ENCODE measurements around the gene DEFB132. TPM values are rescaled to one million over a fixed set of nuclear protein-coding genes. Genes with fewer than 3 reads are reported as not detected.

DEFB132 gene
- total and polyA plus RNA-seq, 2 of the 13 experiments (the other 11 are each of a cell fraction or from before 2014, with no cell fraction given): not detected

GRCh38 chr20:266596-267562 lies 9.4 kb downstream of the DEFB132 start (continued):
- TF ChIP-seq CSRNP2 (CRISPR knock-in tag; conservative IDR thresholded peaks at IDR 0.05; ENCODE audit: low read depth): 0 out of 2 replicates have a peak, but pooled peaks have one; percentile 48
- no peak for TF ChIP-seq ZNF850 (CRISPR knock-in tag; conservative IDR thresholded peaks at IDR 0.05)
- TF ChIP-seq NCOA5 (CRISPR knock-in tag; IDR thresholded peaks at IDR 0.05): 0 out of 2 replicates have a peak, but pooled peaks have one; percentile 80
- peak; percentile 80 for TF ChIP-seq ZSCAN22 (CRISPR knock-in tag; IDR thresholded peaks at IDR 0.05)
- peak; percentile 82; the same call in 1 of the 2 replicates for TF ChIP-seq IRF9 (CRISPR knock-in tag; IDR thresholded peaks at IDR 0.05; ENCODE audit: borderline replicate concordance)
- TF ChIP-seq MXI1 (IDR thresholded peaks at IDR 0.05; ENCODE audit: borderline replicate concordance, low read depth, low read length): peak; percentile 78; the same call in 2 of the 3 replicates
- TF ChIP-seq ZNF124 (CRISPR knock-in tag; IDR thresholded peaks at IDR 0.05): peak; percentile 97
- TF ChIP-seq DNMT3B (CRISPR knock-in tag; conservative IDR thresholded peaks at IDR 0.05): peak; percentile 90
- TF ChIP-seq ZKSCAN1 (IDR thresholded peaks at IDR 0.05; ENCODE audit: low read length): peak; percentile 72; the same call in 1 of the 2 replicates
- peak; percentile 95; the same call in 1 of the 2 replicates for TF ChIP-seq ZNF605 (CRISPR knock-in tag; IDR thresholded peaks at IDR 0.05)
- TF ChIP-seq GMEB1 (CRISPR knock-in tag; IDR thresholded peaks at IDR 0.05; ENCODE audit: borderline replicate concordance): peak; percentile 77; the same call in 1 of the 2 replicates
- peak; percentile 92 for TF ChIP-seq ZMYM4 (CRISPR knock-in tag; IDR thresholded peaks at IDR 0.05)
- TF ChIP-seq ZNF614 (CRISPR knock-in tag; IDR thresholded peaks at IDR 0.05; ENCODE audit: borderline replicate concordance): peak; percentile 74; the same call in 1 of the 2 replicates
- TF ChIP-seq ARNT2 (CRISPR knock-in tag; IDR thresholded peaks at IDR 0.05; ENCODE audit: low read depth): peak; percentile 97
- peak; percentile 89 for TF ChIP-seq LBX2 (CRISPR knock-in tag; IDR thresholded peaks at IDR 0.05; ENCODE audit: borderline replicate concordance)
- TF ChIP-seq SSRP1 (CRISPR knock-in tag; IDR thresholded peaks at IDR 0.05): peak; percentile 81
- peak; percentile 75; the same call in 1 of the 2 replicates for TF ChIP-seq ZSCAN9 (CRISPR knock-in tag; IDR thresholded peaks at IDR 0.05; ENCODE audit: borderline replicate concordance)
- no peak for TF ChIP-seq ARNT (IDR thresholded peaks at IDR 0.05)
- peak; percentile 97 for TF ChIP-seq KLF11 (CRISPR knock-in tag; IDR thresholded peaks at IDR 0.05)
- no peak for TF ChIP-seq ELF4 (CRISPR knock-in tag; IDR thresholded peaks at IDR 0.05; ENCODE audit: borderline replicate concordance)
- TF ChIP-seq ZFY (CRISPR knock-in tag; IDR thresholded peaks at IDR 0.05): peak; percentile 89
- no peak for TF ChIP-seq CCAR2 (optimal IDR thresholded peaks at IDR 0.05; ENCODE audit: low read depth, low read length)
- peak; percentile 91 for TF ChIP-seq GZF1 (CRISPR knock-in tag; IDR thresholded peaks at IDR 0.05)
- TF ChIP-seq ZNF552 (CRISPR knock-in tag; IDR thresholded peaks at IDR 0.05; ENCODE audit: borderline replicate concordance): peak; percentile 94
- peak; percentile 93 for TF ChIP-seq ZNF350 (CRISPR knock-in tag; IDR thresholded peaks at IDR 0.05; ENCODE audit: borderline replicate concordance, low read depth)

Data from HepG2 (cell line).